ENCODE data around the gene POLR2I. TPM values are rescaled to one million over a fixed set of nuclear protein-coding genes. Genes with fewer than 3 reads are reported as not detected.
"Not testable (repeated sequence)": the region's sequence is repeated elsewhere in the genome, so short reads cannot be mapped to it uniquely, and the experiment has no call there.

Gene POLR2I
- total RNA-seq, 2 experiments from 2014 or later, result 86.8 to 87.4 TPM

- Mint-ChIP-seq H3K27ac (no peak overlapping the region), H3K4me3 (no peak overlapping the region), H3K4me1 (ENCODE audit: low read depth) (peaks cover 12% of the 10 kb centered on the region), H3K36me3 (ENCODE audit: low read depth) (peaks cover 41% of the 10 kb centered on the region), H3K9me3 (no peaks in the 10 kb centered on the region), H3K27me3 (ENCODE audit: low read depth) (no peaks in the 10 kb centered on the region)
- intact Hi-C loops (cut with micrococcal nuclease), result no loop called here
- DNase-seq, result no peak
- CTCF ChIA-PET, result no interaction called here
These were observed 22.1 kb downstream of the POLR2I start for GRCh38 chr19:36092566-36092965.

- intact Hi-C loops (cut with micrococcal nuclease), result no loop called here
- H3K27me3 Mint-ChIP-seq (ENCODE audit: low read depth), result no peaks in the 10 kb centered on the region
- CTCF ChIA-PET, result no interaction called here
- no peak overlapping the region for H3K4me3 Mint-ChIP-seq
- no peaks in the 10 kb centered on the region for H3K9me3 Mint-ChIP-seq
- peaks cover 12% of the 10 kb centered on the region for H3K4me1 Mint-ChIP-seq (ENCODE audit: low read depth)
- no peak for DNase-seq
- no peak overlapping the region for H3K27ac Mint-ChIP-seq
- peaks cover 42% of the 10 kb centered on the region for H3K36me3 Mint-ChIP-seq (ENCODE audit: low read depth)
These were observed 23.6 kb downstream of the POLR2I start for GRCh38 chr19:36090910-36091695.

- intact Hi-C loops (cut with micrococcal nuclease), result no loop called here
- no peak for DNase-seq
- no peak overlapping the region for H3K27ac Mint-ChIP-seq
- no peak overlapping the region for H3K4me3 Mint-ChIP-seq
- peaks cover 12% of the 10 kb centered on the region for H3K4me1 Mint-ChIP-seq (ENCODE audit: low read depth)
- peaks cover 48% of the 10 kb centered on the region for H3K36me3 Mint-ChIP-seq (ENCODE audit: low read depth)
- H3K9me3 Mint-ChIP-seq, result no peaks in the 10 kb centered on the region
- H3K27me3 Mint-ChIP-seq (ENCODE audit: low read depth), result no peaks in the 10 kb centered on the region
- CTCF ChIA-PET, result no interaction called here
These were observed 24.8 kb downstream of the POLR2I start for GRCh38 chr19:36089847-36090246.

DNA sequence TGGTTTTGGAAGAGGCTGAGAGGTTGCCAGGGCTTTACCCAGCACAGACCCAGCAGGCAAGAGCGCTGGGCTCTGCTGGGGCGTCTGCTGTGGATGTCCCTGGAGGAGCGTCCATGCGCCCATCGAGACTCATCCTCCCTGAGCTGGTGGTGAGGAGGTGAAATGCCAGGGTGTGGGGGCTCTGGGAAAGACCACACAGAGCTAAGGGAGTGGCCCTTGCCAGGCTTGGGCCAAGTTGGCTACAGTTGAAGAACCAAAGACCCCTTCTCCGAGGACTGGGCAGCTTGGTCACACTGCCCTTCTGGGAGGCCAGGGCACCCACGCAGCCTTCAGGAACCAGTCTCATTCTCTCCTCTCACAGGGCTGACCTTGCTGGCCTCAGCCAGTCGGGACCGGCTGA, 28.3 kb downstream of the POLR2I start:
- intact Hi-C loops (cut with micrococcal nuclease), result no loop called here
- Mint-ChIP-seq H3K36me3 (ENCODE audit: low read depth) (peaks cover 63% of the 10 kb centered on the region), H3K4me1 (ENCODE audit: low read depth) (no peaks in the 10 kb centered on the region), H3K9me3 (no peaks in the 10 kb centered on the region), H3K27me3 (ENCODE audit: low read depth) (no peaks in the 10 kb centered on the region), H3K4me3 (no peak overlapping the region), H3K27ac (no peak overlapping the region)
- no peak for DNase-seq
- CTCF ChIA-PET, result no interaction called here

DNA sequence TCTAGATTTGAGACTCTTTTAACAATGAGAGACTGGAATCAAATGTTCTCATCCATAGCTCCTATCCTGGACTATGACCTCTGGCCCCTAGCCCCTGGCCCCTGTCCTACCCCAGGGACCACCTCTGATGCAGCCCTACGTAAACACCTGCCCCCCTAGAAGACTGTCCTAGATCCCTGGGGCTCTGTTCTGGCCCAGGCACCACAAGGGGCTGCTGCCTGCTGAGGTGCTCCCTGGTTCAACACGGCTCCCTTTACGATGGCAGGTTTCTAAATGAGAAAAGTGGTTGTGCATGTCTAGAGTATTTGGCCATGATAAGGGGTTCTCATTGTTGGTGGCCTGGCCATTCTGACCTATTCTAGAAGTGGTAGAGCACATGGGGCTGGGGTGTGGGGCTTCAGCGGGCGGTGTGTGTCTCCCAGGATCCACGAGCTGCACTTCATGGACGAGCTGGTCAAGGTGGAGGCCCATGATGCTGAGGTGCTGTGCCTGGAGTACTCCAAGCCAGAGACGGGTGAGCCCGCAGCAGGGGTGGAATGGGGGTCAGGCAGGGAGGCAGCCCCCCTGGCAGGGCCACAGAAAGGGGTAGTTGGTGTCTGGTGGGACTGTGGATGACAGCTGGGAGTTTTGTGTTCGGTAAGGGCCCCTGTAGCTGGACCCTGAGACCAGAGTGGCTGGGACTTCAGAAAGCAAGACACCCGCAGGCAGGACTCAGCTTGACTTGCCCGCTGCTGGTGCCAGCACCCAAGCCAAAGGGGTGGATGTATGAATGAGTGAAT, 30.3 kb downstream of the POLR2I start:
- no peaks in the 10 kb centered on the region for H3K27me3 Mint-ChIP-seq (ENCODE audit: low read depth)
- no peak for DNase-seq
- H3K27ac Mint-ChIP-seq, result no peak overlapping the region
- intact Hi-C loops (cut with micrococcal nuclease), result no loop called here
- no peak overlapping the region for H3K4me3 Mint-ChIP-seq
- no peaks in the 10 kb centered on the region for H3K9me3 Mint-ChIP-seq
- CTCF ChIA-PET, result no interaction called here
- no peaks in the 10 kb centered on the region for H3K4me1 Mint-ChIP-seq (ENCODE audit: low read depth)
- H3K36me3 Mint-ChIP-seq (ENCODE audit: low read depth), result peaks cover 64% of the 10 kb centered on the region

GRCh38 chr19:36082916-36083315, 31.8 kb downstream of the POLR2I start:
- peaks cover 62% of the 10 kb centered on the region for H3K36me3 Mint-ChIP-seq (ENCODE audit: low read depth)
- H3K4me3 Mint-ChIP-seq, result no peak overlapping the region
- intact Hi-C loops (cut with micrococcal nuclease), result no loop called here
- H3K9me3 Mint-ChIP-seq, result no peaks in the 10 kb centered on the region
- DNase-seq, result no peak
- CTCF ChIA-PET, result no interaction called here
- H3K27ac Mint-ChIP-seq, result no peak overlapping the region
- H3K4me1 Mint-ChIP-seq (ENCODE audit: low read depth), result no peaks in the 10 kb centered on the region
- no peaks in the 10 kb centered on the region for H3K27me3 Mint-ChIP-seq (ENCODE audit: low read depth)

DNA sequence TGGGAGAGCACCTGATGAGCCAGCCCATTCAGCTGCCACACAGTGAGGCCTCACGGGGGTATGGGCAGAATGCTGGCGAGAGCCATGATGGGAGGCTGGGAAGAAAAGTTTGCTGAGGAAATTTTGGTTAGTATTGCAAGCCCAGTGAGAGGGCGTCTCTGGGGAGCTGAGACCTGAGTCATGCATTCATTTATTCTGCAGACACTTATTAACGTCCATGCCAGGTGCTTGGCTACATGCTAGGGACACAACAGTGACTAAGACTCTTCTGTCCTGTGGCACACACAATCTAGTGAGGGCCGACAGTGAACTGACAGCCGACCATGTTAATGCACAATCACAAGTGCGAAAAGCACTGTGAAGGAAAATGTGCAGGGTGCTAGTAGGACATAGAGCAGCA, 32.8 kb downstream of the POLR2I start:
- H3K4me1 Mint-ChIP-seq (ENCODE audit: low read depth), result no peaks in the 10 kb centered on the region
- DNase-seq, result no peak
- no peak overlapping the region for H3K4me3 Mint-ChIP-seq
- peaks cover 62% of the 10 kb centered on the region for H3K36me3 Mint-ChIP-seq (ENCODE audit: low read depth)
- H3K27ac Mint-ChIP-seq, result no peak overlapping the region
- no peaks in the 10 kb centered on the region for H3K9me3 Mint-ChIP-seq
- no peaks in the 10 kb centered on the region for H3K27me3 Mint-ChIP-seq (ENCODE audit: low read depth)
- intact Hi-C loops (cut with micrococcal nuclease), result no loop called here
- CTCF ChIA-PET, result no interaction called here

DNA sequence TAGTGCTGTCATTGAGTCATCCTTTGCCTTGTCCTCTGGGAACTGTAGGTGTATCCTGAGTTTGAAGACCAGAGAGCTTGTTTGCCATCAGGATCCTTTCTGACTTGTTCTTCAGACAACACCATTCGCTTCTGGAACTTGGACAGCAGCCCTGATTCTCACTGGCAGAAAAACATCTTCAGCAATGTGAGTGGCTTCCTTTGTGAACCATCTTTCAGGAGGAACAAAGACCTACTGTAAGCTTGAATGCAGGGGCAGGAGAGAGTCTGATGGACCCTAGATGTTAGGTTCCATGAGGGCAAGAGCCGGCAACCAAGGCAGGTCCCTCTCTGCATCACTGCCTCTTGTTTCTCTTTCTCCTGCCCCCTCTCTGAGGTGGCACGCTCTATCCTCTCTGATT, 33.3 kb downstream of the POLR2I start:
- CTCF ChIA-PET, result no interaction called here
- H3K27ac Mint-ChIP-seq, result no peak overlapping the region
- intact Hi-C loops (cut with micrococcal nuclease), result no loop called here
- no peaks in the 10 kb centered on the region for H3K4me1 Mint-ChIP-seq (ENCODE audit: low read depth)
- peaks cover 58% of the 10 kb centered on the region for H3K36me3 Mint-ChIP-seq (ENCODE audit: low read depth)
- DNase-seq, result no peak
- no peaks in the 10 kb centered on the region for H3K27me3 Mint-ChIP-seq (ENCODE audit: low read depth)
- H3K9me3 Mint-ChIP-seq, result no peaks in the 10 kb centered on the region
- H3K4me3 Mint-ChIP-seq, result no peak overlapping the region

DNA sequence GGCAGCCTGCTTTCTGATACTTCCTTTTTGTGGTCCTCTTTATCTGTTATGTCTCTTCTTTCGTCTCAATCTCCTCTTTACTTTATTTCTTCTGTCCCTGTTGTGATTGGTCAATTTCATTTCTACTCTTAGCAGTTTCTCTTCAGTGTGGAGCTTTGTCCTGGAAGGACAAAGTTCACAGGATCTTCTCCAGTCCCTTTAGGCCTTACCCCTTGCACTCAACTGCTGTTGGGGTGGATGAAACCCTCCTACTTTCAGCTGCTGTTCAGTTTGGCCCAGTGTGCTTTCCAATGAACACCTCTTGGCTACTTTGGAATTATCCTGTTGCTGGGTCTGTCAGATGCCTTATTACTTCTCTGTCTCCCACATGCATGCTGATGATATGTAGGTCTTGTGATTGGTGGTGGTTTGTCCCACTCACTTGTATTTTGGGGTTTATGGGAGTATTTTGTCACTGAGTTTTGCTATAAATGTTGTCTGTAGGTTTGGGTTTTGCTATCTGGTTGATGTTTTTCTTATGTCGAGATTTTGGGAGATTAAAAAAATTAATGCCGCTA, 35.2 kb downstream of the POLR2I start:
- H3K4me1 Mint-ChIP-seq (ENCODE audit: low read depth), result no peaks in the 10 kb centered on the region
- intact Hi-C loops (cut with micrococcal nuclease), result no loop called here
- no peaks in the 10 kb centered on the region for H3K27me3 Mint-ChIP-seq (ENCODE audit: low read depth)
- CTCF ChIA-PET, result interaction anchor here (0.6 kb wide), 2 partner anchors 39 to 147 kb away, joined by 3 to 5 read pairs; no protein-coding TSS in a partner anchor
- no peak overlapping the region for H3K27ac Mint-ChIP-seq
- no peak for DNase-seq
- H3K36me3 Mint-ChIP-seq (ENCODE audit: low read depth), result peaks cover 53% of the 10 kb centered on the region
- H3K4me3 Mint-ChIP-seq, result no peak overlapping the region
- no peaks in the 10 kb centered on the region for H3K9me3 Mint-ChIP-seq

DNA sequence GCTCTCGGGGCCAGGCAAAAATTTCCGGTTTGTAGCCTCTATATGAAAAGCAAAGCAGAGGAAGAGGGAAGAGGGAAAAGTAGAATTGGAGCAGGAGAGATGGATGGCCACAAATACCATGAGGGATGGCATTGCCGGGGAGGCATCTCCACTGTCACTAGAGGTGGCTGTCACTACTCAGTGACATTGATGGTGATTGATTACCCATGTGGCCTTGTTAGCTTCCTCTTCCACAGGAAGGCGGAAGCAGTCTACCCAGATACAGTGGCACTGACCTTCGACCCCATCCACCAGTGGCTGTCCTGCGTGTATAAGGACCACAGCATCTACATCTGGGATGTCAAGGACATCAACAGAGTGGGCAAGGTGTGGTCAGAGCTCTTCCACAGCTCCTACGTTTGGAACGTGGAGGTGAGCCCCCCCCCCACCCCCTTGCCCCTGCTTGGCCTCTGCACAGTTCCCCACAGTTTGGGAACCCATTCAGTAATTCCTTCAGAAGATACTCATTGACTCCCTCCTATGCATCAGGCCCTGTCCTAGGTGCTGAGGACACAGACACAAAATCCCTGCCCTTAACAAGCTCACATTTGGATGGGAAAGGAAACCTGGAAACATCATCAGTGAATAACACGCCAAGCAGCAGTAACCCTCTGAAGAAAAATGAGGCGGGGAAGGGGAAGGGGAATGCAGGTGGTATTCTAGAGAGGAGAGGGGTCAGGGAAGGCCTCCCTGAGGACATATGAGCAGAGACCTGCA, 41.4 kb downstream of the POLR2I start:
- intact Hi-C loops (cut with micrococcal nuclease), result no loop called here
- Mint-ChIP-seq H3K36me3 (ENCODE audit: low read depth) (peaks cover 39% of the 10 kb centered on the region), H3K4me3 (no peak overlapping the region), H3K27me3 (ENCODE audit: low read depth) (no peaks in the 10 kb centered on the region), H3K4me1 (ENCODE audit: low read depth) (peaks cover 2% of the 10 kb centered on the region), H3K9me3 (no peaks in the 10 kb centered on the region), H3K27ac (no peak overlapping the region)
- no peak for DNase-seq
- CTCF ChIA-PET, result no interaction called here

- CTCF ChIA-PET, result no interaction called here
- intact Hi-C loops (cut with micrococcal nuclease), result no loop called here
- peaks cover 2% of the 10 kb centered on the region for H3K4me1 Mint-ChIP-seq (ENCODE audit: low read depth)
These were observed 42.6 kb downstream of the POLR2I start for GRCh38 chr19:36072081-36072480.

DNA sequence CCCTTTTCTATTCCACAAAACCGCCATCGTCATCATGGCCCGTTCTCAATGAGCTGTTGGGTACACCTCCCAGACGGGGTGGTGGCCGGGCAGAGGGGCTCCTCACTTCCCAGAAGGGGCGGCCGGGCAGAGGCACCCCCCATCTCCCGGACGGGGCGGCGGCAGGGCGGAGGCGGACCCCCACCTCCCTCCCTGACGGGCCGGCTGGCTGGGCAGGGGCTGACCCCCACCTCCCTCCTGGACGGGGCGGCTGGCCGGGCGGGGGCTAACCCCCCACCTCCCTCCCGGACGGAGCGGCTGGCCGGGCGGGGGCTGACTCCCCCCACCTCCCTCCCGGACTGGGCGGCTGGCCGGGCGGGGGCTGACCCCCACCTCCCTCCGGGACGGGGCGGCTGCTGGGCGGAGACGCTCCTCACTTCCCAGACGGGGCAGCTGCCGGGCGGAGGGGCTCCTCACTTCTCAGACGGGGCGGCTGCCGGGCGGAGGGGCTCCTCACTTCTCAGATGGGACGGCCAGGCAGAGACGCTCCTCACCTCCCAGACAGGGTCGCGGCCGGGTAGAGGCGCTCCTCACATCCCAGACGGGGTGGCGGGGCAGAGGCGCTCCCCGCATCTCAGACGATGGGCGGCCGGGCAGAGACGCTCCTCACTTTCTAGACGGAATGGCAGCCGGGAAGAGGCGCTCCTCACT, 45.7 kb downstream of the POLR2I start:
- H3K4me3 Mint-ChIP-seq; H3K27ac Mint-ChIP-seq; H3K4me1 Mint-ChIP-seq (ENCODE audit: low read depth); CTCF ChIA-PET; H3K27me3 Mint-ChIP-seq (ENCODE audit: low read depth); H3K9me3 Mint-ChIP-seq; DNase-seq; intact Hi-C loops (cut with micrococcal nuclease): not testable (repeated sequence)
- H3K36me3 Mint-ChIP-seq (ENCODE audit: low read depth), result peaks cover 45% of the 10 kb centered on the region

More at GRCh38 chr19:36072081-36072480, 42.6 kb downstream of the POLR2I start:
- Mint-ChIP-seq H3K9me3 (no peaks in the 10 kb centered on the region), H3K36me3 (ENCODE audit: low read depth) (peaks cover 45% of the 10 kb centered on the region), H3K4me3 (no peak overlapping the region), H3K27me3 (ENCODE audit: low read depth) (no peaks in the 10 kb centered on the region), H3K27ac (no peak overlapping the region)
- no peak for DNase-seq

All from activated naive CD4-positive, alpha-beta T cell treated with anti-CD3 and anti-CD28 coated beads for 36 hours (primary cell).